PC-9 (cell line): ENCODE data around the gene CACNA1H. TPM values are rescaled to one million over a fixed set of nuclear protein-coding genes. Genes with fewer than 3 reads are reported as not detected.

Experiments used
- BruUV-seq: library from RNA; stranded (reverse); fragments of 400-500 nt; replicated peaks from 2 replicates; lab custom pipeline; 2021; lab: Mats Ljungman, UMichigan
- CTCF ChIA-PET: fragments of 300-600 bp; sonication (Branson Sonifier 250); formaldehyde crosslinking; loops from one replicate; lab custom pipeline; 2022; ENCODE audit warnings: antibody characterized with exemption; lab: Charles Lee
- POLR2A ChIA-PET: fragments of 300-600 bp; sonication (Branson Sonifier 250); formaldehyde crosslinking; loops from one replicate; lab custom pipeline; 2022; ENCODE audit warnings: antibody characterized with exemption; ENCODE audit not compliant: unreplicated experiment; lab: Charles Lee
- DNase-seq, 2 experiments: peaks; one replicate each; pipeline versions ENCODE4 v3.0.0 to v3.0.0-alpha.2; 2015 to 2022; ENCODE audit warnings: mixed read lengths in 1 of 2
- H2AFZ ChIP-seq: fragments of 200-600 bp; sonication (generic); 2 replicates; pipeline ENCODE4 v1.8.1; 2017; ENCODE audit warnings: antibody characterized with exemption
- H3F3A ChIP-seq: fragments of 200-600 bp; sonication (generic); 2 replicates; pipeline ENCODE4 v1.8.1; 2017; ENCODE audit warnings: antibody characterized with exemption, mild to moderate bottlenecking, low read depth; ENCODE audit not compliant: insufficient read depth
- H3K27ac ChIP-seq: fragments of 200-600 bp; sonication (generic); 2 replicates; pipeline ENCODE4 v1.6.1; 2016; ENCODE audit warnings: mixed run types
- H3K27me3 ChIP-seq: fragments of 200-600 bp; sonication (generic); 2 replicates; pipeline ENCODE4 v1.6.1; 2016; ENCODE audit warnings: low read depth, mixed run types; ENCODE audit not compliant: insufficient read depth
- H3K36me3 ChIP-seq: fragments of 200-600 bp; sonication (generic); 2 replicates; pipeline ENCODE4 v1.6.1; 2016; ENCODE audit warnings: low read depth, mixed run types
- H3K4me1 ChIP-seq: fragments of 200-600 bp; sonication (generic); replicated peaks from 2 replicates; pipeline ENCODE4 v1.6.1; 2016; ENCODE audit warnings: mixed run types; ENCODE audit not compliant: insufficient read depth
- H3K4me2 ChIP-seq: fragments of 200-600 bp; sonication (generic); 2 replicates; pipeline ENCODE4 v1.6.1; 2017; ENCODE audit warnings: mixed run types
- H3K4me3 ChIP-seq: fragments of 200-600 bp; sonication (generic); 2 replicates; pipeline ENCODE4 v1.6.1; 2016; ENCODE audit warnings: mixed run types
- H3K79me2 ChIP-seq: fragments of 200-600 bp; sonication (generic); 2 replicates; pipeline ENCODE4 v1.6.1; 2017; ENCODE audit warnings: low read depth, mixed run types
- H3K9me2 ChIP-seq: fragments of 200-600 bp; sonication (generic); 2 replicates; pipeline ENCODE4 v1.8.1; 2017; ENCODE audit warnings: mild to moderate bottlenecking; ENCODE audit not compliant: insufficient read depth
- H3K9me3 ChIP-seq: fragments of 200-600 bp; sonication (generic); 2 replicates; pipeline ENCODE4 v1.8.1; 2016; ENCODE audit warnings: low read depth; ENCODE audit not compliant: insufficient read depth
- H4K20me1 ChIP-seq: fragments of 200-600 bp; sonication (generic); 2 replicates; pipeline ENCODE4 v1.8.1; 2017; ENCODE audit not compliant: insufficient read depth
- EZH2 ChIP-seq: fragments of 200-600 bp; sonication (generic); IDR thresholded peaks from 2 replicates; pipeline ENCODE4 v1.8.0; 2017; ENCODE audit warnings: antibody characterized with exemption, low read depth
- intact Hi-C: fragments of 100-400 bp; cut with micrococcal nuclease; formaldehyde crosslinking; loops from one replicate; pipeline ENCODE4 v1.10.0; 2022; ENCODE audit not compliant: unreplicated experiment
- total RNA-seq: library from RNA; stranded (reverse); gene quantifications from 2 replicates; pipeline ENCODE4 v1.2.3, GENCODE V29; 2021
- TF ChIP-seq, protein P1 (sequence below): fragments of 200-600 bp; sonication (generic); conservative IDR thresholded peaks from 2 replicates; pipeline ENCODE4 v1.6.1; 2017; ENCODE audit warnings: mixed run types, antibody characterized with exemption, mild to moderate bottlenecking, moderate library complexity

Gene CACNA1H
- total RNA-seq, 1 experiment from 2014 or later, result not detected

DNA sequence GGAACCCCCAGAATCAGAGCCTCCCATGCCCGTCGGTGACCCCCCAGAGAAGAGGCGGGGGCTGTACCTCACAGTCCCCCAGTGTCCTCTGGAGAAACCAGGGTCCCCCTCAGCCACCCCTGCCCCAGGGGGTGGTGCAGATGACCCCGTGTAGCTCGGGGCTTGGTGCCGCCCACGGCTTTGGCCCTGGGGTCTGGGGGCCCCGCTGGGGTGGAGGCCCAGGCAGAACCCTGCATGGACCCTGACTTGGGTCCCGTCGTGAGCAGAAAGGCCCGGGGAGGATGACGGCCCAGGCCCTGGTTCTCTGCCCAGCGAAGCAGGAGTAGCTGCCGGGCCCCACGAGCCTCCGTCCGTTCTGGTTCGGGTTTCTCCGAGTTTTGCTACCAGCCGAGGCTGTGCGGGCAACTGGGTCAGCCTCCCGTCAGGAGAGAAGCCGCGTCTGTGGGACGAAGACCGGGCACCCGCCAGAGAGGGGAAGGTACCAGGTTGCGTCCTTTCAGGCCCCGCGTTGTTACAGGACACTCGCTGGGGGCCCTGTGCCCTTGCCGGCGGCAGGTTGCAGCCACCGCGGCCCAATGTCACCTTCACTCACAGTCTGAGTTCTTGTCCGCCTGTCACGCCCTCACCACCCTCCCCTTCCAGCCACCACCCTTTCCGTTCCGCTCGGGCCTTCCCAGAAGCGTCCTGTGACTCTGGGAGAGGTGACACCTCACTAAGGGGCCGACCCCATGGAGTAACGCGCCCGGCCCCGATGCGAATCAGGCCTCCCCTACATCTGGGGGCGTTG, 68.1 kb downstream of the CACNA1H start:
- no peaks in the 10 kb centered on the region for H3K36me3 ChIP-seq
- no peak overlapping the region for H3K4me2 ChIP-seq
- H3K27me3 ChIP-seq, result peaks cover 84% of the 10 kb centered on the region
- TF ChIP-seq EZH2, result 0 out of 2 replicates have a peak, but pooled peaks have one; percentile 90
- TF ChIP-seq, protein P1, sequence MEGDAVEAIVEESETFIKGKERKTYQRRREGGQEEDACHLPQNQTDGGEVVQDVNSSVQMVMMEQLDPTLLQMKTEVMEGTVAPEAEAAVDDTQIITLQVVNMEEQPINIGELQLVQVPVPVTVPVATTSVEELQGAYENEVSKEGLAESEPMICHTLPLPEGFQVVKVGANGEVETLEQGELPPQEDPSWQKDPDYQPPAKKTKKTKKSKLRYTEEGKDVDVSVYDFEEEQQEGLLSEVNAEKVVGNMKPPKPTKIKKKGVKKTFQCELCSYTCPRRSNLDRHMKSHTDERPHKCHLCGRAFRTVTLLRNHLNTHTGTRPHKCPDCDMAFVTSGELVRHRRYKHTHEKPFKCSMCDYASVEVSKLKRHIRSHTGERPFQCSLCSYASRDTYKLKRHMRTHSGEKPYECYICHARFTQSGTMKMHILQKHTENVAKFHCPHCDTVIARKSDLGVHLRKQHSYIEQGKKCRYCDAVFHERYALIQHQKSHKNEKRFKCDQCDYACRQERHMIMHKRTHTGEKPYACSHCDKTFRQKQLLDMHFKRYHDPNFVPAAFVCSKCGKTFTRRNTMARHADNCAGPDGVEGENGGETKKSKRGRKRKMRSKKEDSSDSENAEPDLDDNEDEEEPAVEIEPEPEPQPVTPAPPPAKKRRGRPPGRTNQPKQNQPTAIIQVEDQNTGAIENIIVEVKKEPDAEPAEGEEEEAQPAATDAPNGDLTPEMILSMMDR, result no peak
- no peaks in the 10 kb centered on the region for H3K9me2 ChIP-seq
- no peaks in the 10 kb centered on the region for H4K20me1 ChIP-seq
- no peaks in the 10 kb centered on the region for H3K4me1 ChIP-seq
- no peak overlapping the region for H3K4me3 ChIP-seq
- H2AFZ ChIP-seq, result no peak overlapping the region
- H3F3A ChIP-seq, result no peaks in the 10 kb centered on the region
- intact Hi-C loops, result no loop called here
- H3K9me3 ChIP-seq, result no peaks in the 10 kb centered on the region
- ChIA-PET CTCF (no interaction called here), POLR2A (no interaction called here)
- no peak overlapping the region for H3K27ac ChIP-seq
- DNase-seq, result peak in 1 of 2 experiments; percentile 21
- no TSS peak for BruUV-seq
- no peaks in the 10 kb centered on the region for H3K79me2 ChIP-seq

DNA sequence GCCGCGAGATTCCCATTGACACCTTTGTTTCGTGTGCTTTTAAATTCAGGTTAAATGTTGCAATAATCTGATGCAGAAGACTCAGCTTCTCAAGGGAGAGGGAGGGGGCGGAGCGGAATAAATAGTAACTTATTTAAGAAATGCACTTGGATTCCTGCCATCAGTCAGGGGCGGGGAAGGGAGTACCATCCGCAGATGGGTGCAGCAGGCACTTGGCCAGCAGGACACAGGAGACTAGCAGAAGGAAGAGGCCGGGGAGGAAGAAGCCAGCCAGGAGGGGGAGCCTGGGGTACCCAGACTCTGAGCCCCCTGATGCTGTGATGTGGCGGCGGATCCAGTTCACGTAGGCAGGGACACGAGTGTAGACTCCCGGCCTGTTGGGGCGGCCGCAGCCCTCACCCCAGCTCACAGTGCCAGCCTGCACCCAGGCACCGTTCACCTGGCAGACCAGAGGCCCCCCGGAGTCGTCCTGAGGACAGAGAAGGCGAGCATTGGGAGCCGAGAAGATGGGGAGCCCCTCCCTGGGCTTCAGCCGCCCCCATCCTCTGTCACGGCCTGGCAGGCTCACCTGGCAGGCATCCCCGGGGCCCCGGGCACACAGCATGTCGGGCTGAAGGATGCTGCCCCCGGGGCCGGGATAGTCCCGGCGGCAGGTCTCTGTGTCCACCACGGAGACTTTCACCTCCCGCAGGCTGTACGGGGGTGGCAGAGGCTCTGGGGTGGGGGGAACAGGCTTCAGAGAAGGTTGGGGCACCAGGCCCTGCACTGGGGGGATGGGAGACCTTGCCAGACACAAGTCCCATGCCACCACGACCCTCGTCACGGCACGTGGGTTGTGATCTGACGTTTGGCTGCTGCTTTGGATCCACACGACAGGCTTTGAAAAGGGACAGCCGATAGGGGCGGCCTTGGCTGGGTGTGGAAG, 69.0 kb downstream of the CACNA1H start:
- TF ChIP-seq EZH2, result no peak
- TF ChIP-seq, protein P1, result no peak
- no peak for DNase-seq
- H3K4me1 ChIP-seq, result no peaks in the 10 kb centered on the region
- intact Hi-C loops, result no loop called here
- CTCF ChIA-PET, result no interaction called here
- no peaks in the 10 kb centered on the region for H3F3A ChIP-seq
- no TSS peak for BruUV-seq
- peaks cover 75% of the 10 kb centered on the region for H3K27me3 ChIP-seq
- no peak overlapping the region for H3K4me3 ChIP-seq
- no peak overlapping the region for H3K27ac ChIP-seq
- POLR2A ChIA-PET, result no interaction called here
- H3K36me3 ChIP-seq, result no peaks in the 10 kb centered on the region
- no peaks in the 10 kb centered on the region for H3K79me2 ChIP-seq
- H4K20me1 ChIP-seq, result no peaks in the 10 kb centered on the region
- H3K4me2 ChIP-seq, result no peak overlapping the region
- H3K9me2 ChIP-seq, result no peaks in the 10 kb centered on the region
- no peak overlapping the region for H2AFZ ChIP-seq
- no peaks in the 10 kb centered on the region for H3K9me3 ChIP-seq

DNA sequence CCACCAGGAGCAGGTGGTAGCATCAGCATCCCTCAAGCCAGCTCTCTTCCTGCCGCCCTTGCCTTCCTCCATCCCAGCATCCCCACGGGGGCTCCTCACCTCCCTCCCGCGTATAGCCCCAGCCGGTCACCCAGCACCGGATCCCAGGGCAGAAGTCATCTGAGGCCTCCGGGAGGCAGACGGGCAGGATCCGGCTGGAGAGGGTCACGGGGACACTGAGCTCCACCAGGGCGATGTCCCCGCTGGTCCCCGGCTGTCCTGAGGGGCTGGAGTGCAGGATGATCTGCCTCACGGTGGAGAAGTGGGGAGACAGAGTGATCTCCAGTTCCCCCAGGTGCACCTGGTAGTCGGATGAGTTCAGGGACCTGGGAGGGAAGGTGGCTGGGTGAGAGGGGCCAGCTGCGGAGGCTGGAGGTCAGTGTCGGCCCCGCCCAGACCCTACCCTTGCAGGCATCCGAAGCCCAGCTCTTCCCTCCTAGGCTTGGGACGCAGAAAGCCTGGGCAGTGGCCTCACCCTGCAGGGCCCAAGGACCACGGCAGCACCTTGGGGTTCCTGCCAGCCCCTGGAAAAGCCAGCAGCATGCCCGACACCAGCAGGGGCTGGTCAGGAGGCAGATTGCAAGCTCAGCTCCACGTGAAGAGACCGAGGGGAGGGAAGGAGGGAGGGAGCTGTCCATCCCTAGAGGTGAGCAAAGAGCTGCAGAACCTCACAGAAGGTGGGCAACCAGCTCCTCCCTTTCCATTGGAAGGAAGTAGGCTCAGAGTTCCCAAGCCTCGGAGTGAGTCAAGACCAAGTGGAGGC, 69.8 kb downstream of the CACNA1H start:
- ChIA-PET CTCF (no interaction called here), POLR2A (no interaction called here)
- no peaks in the 10 kb centered on the region for H3K4me1 ChIP-seq
- TF ChIP-seq EZH2, result no peak
- TF ChIP-seq, protein P1, result no peak
- no peaks in the 10 kb centered on the region for H3K79me2 ChIP-seq
- no peaks in the 10 kb centered on the region for H3K36me3 ChIP-seq
- no peaks in the 10 kb centered on the region for H3K9me3 ChIP-seq
- no peak overlapping the region for H2AFZ ChIP-seq
- H3K27me3 ChIP-seq, result peaks cover 67% of the 10 kb centered on the region
- H3K27ac ChIP-seq, result no peak overlapping the region
- intact Hi-C loops, result no loop called here
- no TSS peak for BruUV-seq
- H4K20me1 ChIP-seq, result no peaks in the 10 kb centered on the region
- no peak for DNase-seq
- H3F3A ChIP-seq, result no peaks in the 10 kb centered on the region
- H3K4me2 ChIP-seq, result no peak overlapping the region
- H3K9me2 ChIP-seq, result no peaks in the 10 kb centered on the region
- no peak overlapping the region for H3K4me3 ChIP-seq
